ENCODE data around the gene WDR17.

Gene WDR17

GRCh38 chr4:176134670-176135069 is 69.0 kb downstream of the WDR17 start:
- H3K4me3 ChIP-seq (ENCODE audit: low read length) = no peak overlapping the region
- TF ChIP-seq CTCF (conservative IDR thresholded peaks at IDR 0.05; ENCODE audit: low read depth, low read length) = no peak
- no peak for DNase-seq (ENCODE audit: low read depth)

GRCh38 chr4:176137631-176138030 is 72.0 kb downstream of the WDR17 start:
- TF ChIP-seq CTCF (conservative IDR thresholded peaks at IDR 0.05; ENCODE audit: low read depth, low read length) = no peak
- DNase-seq (ENCODE audit: low read depth) = no peak
- H3K4me3 ChIP-seq (ENCODE audit: low read length) = no peak overlapping the region

- TF ChIP-seq CTCF (conservative IDR thresholded peaks at IDR 0.05; ENCODE audit: low read depth, low read length) = no peak
- H3K4me3 ChIP-seq (ENCODE audit: low read length) = no peak overlapping the region
- DNase-seq (ENCODE audit: low read depth) = no peak
Observed at GRCh38 chr4:176139518-176139917, 73.9 kb downstream of the WDR17 start.

GRCh38 chr4:176142253-176142652 is 76.6 kb downstream of the WDR17 start:
- no peak overlapping the region for H3K4me3 ChIP-seq (ENCODE audit: low read length)
- no peak for TF ChIP-seq CTCF (conservative IDR thresholded peaks at IDR 0.05; ENCODE audit: low read depth, low read length)
- DNase-seq (ENCODE audit: low read depth) = no peak

- H3K4me3 ChIP-seq (ENCODE audit: low read length) = no peak overlapping the region
- no peak for TF ChIP-seq CTCF (conservative IDR thresholded peaks at IDR 0.05; ENCODE audit: low read depth, low read length)
- no peak for DNase-seq (ENCODE audit: low read depth)
Observed at GRCh38 chr4:176149680-176150355, 84.2 kb downstream of the WDR17 start.

- no peak overlapping the region for H3K4me3 ChIP-seq (ENCODE audit: low read length)
- TF ChIP-seq CTCF (conservative IDR thresholded peaks at IDR 0.05; ENCODE audit: low read depth, low read length) = peak; percentile 34
- no peak for DNase-seq (ENCODE audit: low read depth)
Observed at GRCh38 chr4:176150356-176150682, 84.7 kb downstream of the WDR17 start.

- no peak for TF ChIP-seq CTCF (conservative IDR thresholded peaks at IDR 0.05; ENCODE audit: low read depth, low read length)
- no peak for DNase-seq (ENCODE audit: low read depth)
- H3K4me3 ChIP-seq (ENCODE audit: low read length) = no peak overlapping the region
Observed at GRCh38 chr4:176150704-176151103, 85.1 kb downstream of the WDR17 start.
